ENCODE results near the gene SUSD3.

The SUSD3 gene

GRCh38 chr9:93131599-93132286, 73.2 kb downstream of the SUSD3 start:
- no peak for DNase-seq
- Mint-ChIP-seq H3K36me3 (peaks cover 7% of the 10 kb centered on the region), H3K27me3 (no peaks in the 10 kb centered on the region), H3K4me3 (peak overlapping the region; percentile 90), H3K4me1 (peaks cover 61% of the 10 kb centered on the region), H3K27ac (peak overlapping the region; percentile 16), H3K9me3 (no peaks in the 10 kb centered on the region)
- CTCF ChIA-PET: interaction anchor here (0.9 to 2.1 kb wide), 3 partner anchors 12 to 128 kb away, joined by 3 to 7 read pairs (median 5); no protein-coding TSS in a partner anchor

DNA sequence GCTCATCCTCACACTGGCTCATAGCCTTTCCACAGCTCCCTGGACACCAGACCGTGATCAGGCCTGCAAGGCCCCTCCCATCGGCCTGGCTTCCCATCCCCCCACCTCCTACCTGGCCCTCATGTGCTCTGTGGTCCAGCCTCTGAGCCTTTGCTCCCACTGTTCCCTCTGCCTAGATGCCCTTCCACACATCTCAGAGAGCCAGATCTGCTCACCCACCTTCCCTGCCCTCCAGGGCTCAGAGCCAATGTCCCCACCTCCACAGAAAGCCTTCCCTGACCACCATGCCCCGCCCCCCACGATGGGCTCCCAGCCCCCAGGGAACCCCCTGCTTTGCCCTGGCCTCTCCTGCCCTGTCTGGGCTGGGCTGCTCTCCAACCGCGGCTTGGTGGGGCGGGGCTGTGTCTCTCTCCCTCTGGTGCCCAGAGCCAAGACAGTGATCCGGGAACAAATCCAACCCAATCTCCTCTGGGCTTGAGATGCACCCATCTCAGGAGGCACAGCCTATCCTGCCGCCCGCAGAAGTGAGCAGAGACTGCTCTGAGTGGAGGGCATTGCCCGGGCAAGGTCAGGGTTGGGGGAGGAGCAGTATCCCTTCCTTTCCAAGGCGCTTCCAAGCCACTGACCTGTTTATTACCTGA, 73.9 kb downstream of the SUSD3 start:
- Mint-ChIP-seq H3K4me3 (peak overlapping the region; percentile 90), H3K9me3 (no peaks in the 10 kb centered on the region), H3K36me3 (peaks cover 7% of the 10 kb centered on the region), H3K27ac (peak overlapping the region; percentile 33), H3K27me3 (no peaks in the 10 kb centered on the region), H3K4me1 (peaks cover 58% of the 10 kb centered on the region)
- CTCF ChIA-PET: interaction anchor here (2.1 kb wide), 1 partner anchor 12 kb away, joined by 7 read pairs; no protein-coding TSS in a partner anchor
- no peak for DNase-seq

GRCh38 chr9:93132946-93133680, 74.6 kb downstream of the SUSD3 start:
- Mint-ChIP-seq H3K27ac (peak overlapping the region; percentile 88), H3K27me3 (no peaks in the 10 kb centered on the region), H3K4me1 (peaks cover 58% of the 10 kb centered on the region), H3K9me3 (no peaks in the 10 kb centered on the region), H3K4me3 (peak overlapping the region; percentile 90), H3K36me3 (peaks cover 7% of the 10 kb centered on the region)
- DNase-seq: no peak
- CTCF ChIA-PET: interaction anchor here (1.1 kb wide), 1 partner anchor 130 kb away, joined by 3 read pairs; no protein-coding TSS in a partner anchor

- Mint-ChIP-seq H3K27me3 (no peaks in the 10 kb centered on the region), H3K9me3 (peaks cover 3% of the 10 kb centered on the region), H3K4me3 (peak overlapping the region; percentile 90), H3K4me1 (peaks cover 61% of the 10 kb centered on the region), H3K27ac (peak overlapping the region; percentile 88), H3K36me3 (peaks cover 5% of the 10 kb centered on the region)
- peak; percentile 66 for DNase-seq
- CTCF ChIA-PET: interaction anchor here (1.0 to 1.1 kb wide), 3 partner anchors 14 to 130 kb away, joined by 3 read pairs; no protein-coding TSS in a partner anchor
Measured at GRCh38 chr9:93133681-93134014, 75.1 kb downstream of the SUSD3 start.

GRCh38 chr9:93134015-93134739, 75.7 kb downstream of the SUSD3 start, which contains the start of gene NINJ1:
NINJ1 (minus strand) TSS chr9:93134251; CDS start chr9:93134217, 34 bp downstream.
- Mint-ChIP-seq H3K36me3 (peaks cover 4% of the 10 kb centered on the region), H3K27me3 (no peaks in the 10 kb centered on the region), H3K4me1 (peaks cover 60% of the 10 kb centered on the region), H3K4me3 (peak within 1 kb of the TSS; percentile 90), H3K27ac (peak within 1 kb of the TSS; percentile 89), H3K9me3 (peaks cover 3% of the 10 kb centered on the region)
- peak; percentile 84 for DNase-seq
- CTCF ChIA-PET: interaction anchor here (0.7 to 1.1 kb wide), 4 partner anchors 14 to 131 kb away, joined by 3 read pairs; no protein-coding TSS in a partner anchor

Measured in activated naive CD4-positive, alpha-beta T cell treated with anti-CD3 and anti-CD28 coated beads, Interleukin-2, amount 10 ng/mL, durations not matched to agents 7 days and 5 days (primary cell).